Peyer's patch (tissue), 4 donors: ENCODE measurements around the gene PCTP.

Source experiments
- POLR2A ChIP-seq, 2 donors: fragments of 450-650 bp; IDR thresholded peaks; one replicate each; pipeline ENCODE4 v1.5.1; 2017; ENCODE audit warnings: antibody characterized with exemption in 2 of 2, mild to moderate bottlenecking in 2 of 2, moderate library complexity in 2 of 2
- TF ChIP-seq, protein P1 (sequence below), 6 experiments: fragments of 450-650 bp in 4 of 6; fragments of 200-600 bp in 2 of 6; sonication (generic) in 1 of 6; IDR thresholded peaks; one replicate each; pipeline ENCODE4 v1.5.1; 2017 to 2019; ENCODE audit warnings: antibody characterized with exemption in 6 of 6, mild to moderate bottlenecking in 3 of 6, moderate library complexity in 1 of 6

DNA sequence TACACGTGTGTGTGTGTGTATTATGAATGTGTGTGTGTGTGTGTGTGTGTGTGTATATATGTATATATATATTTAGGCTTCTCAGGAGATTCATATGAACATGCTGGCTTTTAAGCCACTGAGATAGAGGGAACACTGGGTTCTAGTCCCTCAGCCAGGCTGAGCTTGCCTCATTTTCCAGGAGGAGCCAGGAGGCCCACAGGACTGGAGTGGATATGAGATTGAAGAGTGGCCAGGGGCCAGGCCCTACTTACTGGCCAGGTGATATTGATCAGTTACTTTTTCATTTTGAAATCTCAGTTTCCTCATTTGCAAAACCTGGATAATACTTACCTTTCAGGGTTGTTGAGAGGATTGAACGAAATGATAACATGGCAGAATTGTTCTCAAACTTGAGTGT is 5.8 kb downstream of the PCTP start:
- no peak for TF ChIP-seq POLR2A (IDR thresholded peaks at IDR 0.05)
- TF ChIP-seq, protein P1, sequence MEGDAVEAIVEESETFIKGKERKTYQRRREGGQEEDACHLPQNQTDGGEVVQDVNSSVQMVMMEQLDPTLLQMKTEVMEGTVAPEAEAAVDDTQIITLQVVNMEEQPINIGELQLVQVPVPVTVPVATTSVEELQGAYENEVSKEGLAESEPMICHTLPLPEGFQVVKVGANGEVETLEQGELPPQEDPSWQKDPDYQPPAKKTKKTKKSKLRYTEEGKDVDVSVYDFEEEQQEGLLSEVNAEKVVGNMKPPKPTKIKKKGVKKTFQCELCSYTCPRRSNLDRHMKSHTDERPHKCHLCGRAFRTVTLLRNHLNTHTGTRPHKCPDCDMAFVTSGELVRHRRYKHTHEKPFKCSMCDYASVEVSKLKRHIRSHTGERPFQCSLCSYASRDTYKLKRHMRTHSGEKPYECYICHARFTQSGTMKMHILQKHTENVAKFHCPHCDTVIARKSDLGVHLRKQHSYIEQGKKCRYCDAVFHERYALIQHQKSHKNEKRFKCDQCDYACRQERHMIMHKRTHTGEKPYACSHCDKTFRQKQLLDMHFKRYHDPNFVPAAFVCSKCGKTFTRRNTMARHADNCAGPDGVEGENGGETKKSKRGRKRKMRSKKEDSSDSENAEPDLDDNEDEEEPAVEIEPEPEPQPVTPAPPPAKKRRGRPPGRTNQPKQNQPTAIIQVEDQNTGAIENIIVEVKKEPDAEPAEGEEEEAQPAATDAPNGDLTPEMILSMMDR (IDR thresholded peaks at IDR 0.05): no peak
